B cell (primary cell): ENCODE measurements around the gene CPHXL. TPM values are rescaled to one million over a fixed set of nuclear protein-coding genes. Genes with fewer than 3 reads are reported as not detected.

Source experiments
- ATAC-seq: fragments of 200-7000 bp; cut with Tn5 transposase; one replicate; pipeline ENCODE4 v1.10.0; 2021; ENCODE audit warnings: low read depth, mild to moderate bottlenecking, moderate number of reproducible peaks, moderate library complexity
- CTCF ChIA-PET: fragments of 350-600 bp; sonication (Branson Sonifier 250); formaldehyde crosslinking; loops from one replicate; lab custom pipeline; 2021; ENCODE audit warnings: antibody characterized with exemption, inconsistent platforms; lab: Charles Lee
- POLR2A ChIA-PET: fragments of 350-600 bp; sonication (Branson Sonifier 250); formaldehyde crosslinking; loops from one replicate; lab custom pipeline; 2021; ENCODE audit warnings: antibody characterized with exemption; lab: Charles Lee
- DNase-seq: peaks from one replicate; pipeline ENCODE4 v3.0.0; 2013
- H2AFZ ChIP-seq: 2 replicates; pipeline ENCODE4 v1.6.1; 2012; ENCODE audit warnings: mild to moderate bottlenecking, low read depth, low read length; ENCODE audit not compliant: insufficient read depth, poor library complexity, severe bottlenecking
- H3K27ac ChIP-seq, 2 donors: 1 replicate in 1 of 2; 2 replicates in 1 of 2; pipeline ENCODE4 v1.5.1; 2012 to 2013; ENCODE audit warnings: low read length in 2 of 2, mild to moderate bottlenecking in 2 of 2, moderate library complexity in 1 of 2
- H3K27me3 ChIP-seq, 4 experiments: fragments of 200-600 bp in 1 of 4; sonication (generic) in 1 of 4; replicated peaks in 1 of 4; 1 replicate in 2 of 4; 2 replicates in 2 of 4; pipeline versions ENCODE4 v1.6.1 to v1.7.0; 2013 to 2016; ENCODE audit warnings: low read length in 3 of 4, mild to moderate bottlenecking in 2 of 4, mixed read lengths in 1 of 4, moderate library complexity in 1 of 4; ENCODE audit not compliant: insufficient read depth in 4 of 4, control insufficient read depth in 3 of 4; ENCODE audit errors: control extremely low read depth in 1 of 4
- H3K36me3 ChIP-seq, 2 experiments: replicated peaks in 1 of 2; 1 replicate in 1 of 2; 2 replicates in 1 of 2; pipeline versions ENCODE4 v1.6.1 to v1.7.1; 2013; ENCODE audit warnings: low read length in 1 of 2; ENCODE audit not compliant: insufficient read depth in 2 of 2, control insufficient read depth in 1 of 2; ENCODE audit errors: control extremely low read depth in 1 of 2, extremely low read depth in 1 of 2
- H3K4me1 ChIP-seq, 2 donors: fragments of 200-600 bp in 1 of 2; sonication (generic) in 1 of 2; 1 replicate in 1 of 2; 2 replicates in 1 of 2; pipeline versions ENCODE4 v1.5.1 to v1.6.1; 2013 to 2017; ENCODE audit warnings: low read length in 2 of 2; ENCODE audit not compliant: control insufficient read depth in 2 of 2, insufficient read depth in 2 of 2
- H3K4me2 ChIP-seq: replicated peaks from 2 replicates; pipeline ENCODE3; 2012; ENCODE audit warnings: mild to moderate bottlenecking, low read depth, low read length; ENCODE audit not compliant: poor library complexity, severe bottlenecking
- H3K4me3 ChIP-seq, 5 experiments: fragments of 200-600 bp in 1 of 5; sonication (generic) in 1 of 5; 1 replicate in 3 of 5; 2 replicates in 2 of 5; pipeline versions ENCODE4 v1.5.1 to v1.7.0; 2011 to 2016; ENCODE audit warnings: low read length in 4 of 5, mild to moderate bottlenecking in 4 of 5, low read depth in 2 of 5, control low read depth in 1 of 5, moderate library complexity in 1 of 5; ENCODE audit not compliant: insufficient read depth in 1 of 5; ENCODE audit errors: control extremely low read depth in 1 of 5, extremely low read depth in 1 of 5
- H3K79me2 ChIP-seq: fragments of 200-600 bp; sonication (generic); one replicate; pipeline ENCODE4 v1.6.0; 2016; ENCODE audit warnings: low read length; ENCODE audit not compliant: control insufficient read depth, insufficient read depth
- H3K9ac ChIP-seq: fragments of 200-600 bp; sonication (generic); 2 replicates; pipeline ENCODE4 v1.6.1; 2017; ENCODE audit warnings: mild to moderate bottlenecking, low read length, moderate library complexity
- H3K9me3 ChIP-seq, 3 donors: one replicate each; pipeline versions ENCODE4 v1.6.1 to v1.7.1; 2013; ENCODE audit warnings: low read length in 2 of 3; ENCODE audit not compliant: control insufficient read depth in 2 of 3, insufficient read depth in 1 of 3; ENCODE audit errors: control extremely low read depth in 1 of 3
- H4K20me1 ChIP-seq: 2 replicates; pipeline ENCODE4 v1.6.0; 2012; ENCODE audit warnings: mild to moderate bottlenecking, low read length; ENCODE audit not compliant: insufficient read depth, control insufficient read depth, poor library complexity, severe bottlenecking
- H3K27ac Mint-ChIP-seq: one replicate; pipeline ENCODE4 v1.8.0; 2021; ENCODE audit warnings: mixed read lengths
- H3K27me3 Mint-ChIP-seq: one replicate; pipeline ENCODE4 v1.8.0; 2021; ENCODE audit warnings: mixed read lengths
- H3K4me1 Mint-ChIP-seq: one replicate; pipeline ENCODE4 v1.8.0; 2021; ENCODE audit warnings: mixed read lengths
- H3K4me3 Mint-ChIP-seq: one replicate; pipeline ENCODE4 v1.8.0; 2021; ENCODE audit warnings: mixed read lengths
- H3K9me3 Mint-ChIP-seq: one replicate; pipeline ENCODE4 v1.8.0; 2022; ENCODE audit warnings: mixed read lengths; ENCODE audit not compliant: insufficient read depth
- EZH2 ChIP-seq: IDR thresholded peaks from 2 replicates; pipeline ENCODE4 v1.6.1; 2012; ENCODE audit warnings: borderline replicate concordance, low read depth, mild to moderate bottlenecking, moderate library complexity, low read length; ENCODE audit not compliant: insufficient read depth, poor library complexity, severe bottlenecking
- WGBS: methylation state at CpG from one replicate; pipeline ENCODE4 v1.1.5; 2013; ENCODE audit warnings: missing lambda C conversion rate; ENCODE audit not compliant: insufficient coverage; 5-methylcytosine and 5-hydroxymethylcytosine counted together
- intact Hi-C: fragments of 100-400 bp; cut with micrococcal nuclease; formaldehyde crosslinking; loops from one replicate; pipeline ENCODE4 v1.10.0; 2022
- polyA plus RNA-seq: library from polyadenylated mRNA; depleted of rRNA; stranded (reverse); fragments of >200 nt; gene quantifications from 2 replicates; pipeline ENCODE4 v1.2.3, GENCODE V29; 2012
- total RNA-seq, 2 donors: library from RNA; stranded (reverse); fragments of 120-200 nt in 1 of 2; gene quantifications; 1 replicate in 1 of 2; 2 replicates in 1 of 2; pipeline versions ENCODE4 v1.2.3 to v1.2.4, GENCODE V29; 2013 to 2022
- TF ChIP-seq, protein P1 (sequence below): fragments of 200-600 bp; IDR thresholded peaks from one replicate; pipeline ENCODE4 v1.8.0; 2022; ENCODE audit warnings: antibody characterized with exemption, mild to moderate bottlenecking

CPHXL gene
- total and polyA plus RNA-seq, 2 donors (not counting 1 experiment from before 2014, with no cell fraction given) = not detected

- no peaks in the 10 kb centered on the region for H4K20me1 ChIP-seq
- H3K27ac Mint-ChIP-seq = no peak overlapping the region
- intact Hi-C loops = no loop called here
Measured at GRCh38 chr16:75679366-75679765, 46.9 kb downstream of the CPHXL start.

GRCh38 chr16:75676909-75677308, 49.4 kb downstream of the CPHXL start, which contains the start of gene CPHXL2:
Gene CPHXL2 (minus strand): TSS chr16:75677009. CDS start chr16:75676999, 10 bp downstream.
- H3K36me3 ChIP-seq = no peaks in the 10 kb centered on the region
- intact Hi-C loops = no loop called here
- no peak within 1 kb of the TSS for H3K27ac ChIP-seq
- H2AFZ ChIP-seq = no peak within 1 kb of the TSS
- CTCF ChIA-PET = interaction anchor here (1.0 kb wide), 1 partner anchor 1495 kb away, joined by 3 read pairs; no protein-coding TSS in a partner anchor
- no peak within 1 kb of the TSS for H3K9ac ChIP-seq
- no peak within 1 kb of the TSS for H3K4me3 ChIP-seq
- H3K9me3 Mint-ChIP-seq = no peaks in the 10 kb centered on the region
- H3K4me3 Mint-ChIP-seq = no peak within 1 kb of the TSS
- no peak within 1 kb of the TSS for H3K4me2 ChIP-seq
- no peaks in the 10 kb centered on the region for H3K4me1 Mint-ChIP-seq
- no peaks in the 10 kb centered on the region for H4K20me1 ChIP-seq
- TF ChIP-seq, protein P1, sequence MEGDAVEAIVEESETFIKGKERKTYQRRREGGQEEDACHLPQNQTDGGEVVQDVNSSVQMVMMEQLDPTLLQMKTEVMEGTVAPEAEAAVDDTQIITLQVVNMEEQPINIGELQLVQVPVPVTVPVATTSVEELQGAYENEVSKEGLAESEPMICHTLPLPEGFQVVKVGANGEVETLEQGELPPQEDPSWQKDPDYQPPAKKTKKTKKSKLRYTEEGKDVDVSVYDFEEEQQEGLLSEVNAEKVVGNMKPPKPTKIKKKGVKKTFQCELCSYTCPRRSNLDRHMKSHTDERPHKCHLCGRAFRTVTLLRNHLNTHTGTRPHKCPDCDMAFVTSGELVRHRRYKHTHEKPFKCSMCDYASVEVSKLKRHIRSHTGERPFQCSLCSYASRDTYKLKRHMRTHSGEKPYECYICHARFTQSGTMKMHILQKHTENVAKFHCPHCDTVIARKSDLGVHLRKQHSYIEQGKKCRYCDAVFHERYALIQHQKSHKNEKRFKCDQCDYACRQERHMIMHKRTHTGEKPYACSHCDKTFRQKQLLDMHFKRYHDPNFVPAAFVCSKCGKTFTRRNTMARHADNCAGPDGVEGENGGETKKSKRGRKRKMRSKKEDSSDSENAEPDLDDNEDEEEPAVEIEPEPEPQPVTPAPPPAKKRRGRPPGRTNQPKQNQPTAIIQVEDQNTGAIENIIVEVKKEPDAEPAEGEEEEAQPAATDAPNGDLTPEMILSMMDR = no peak
- TF ChIP-seq EZH2 = no peak
- H3K27ac Mint-ChIP-seq = no peak within 1 kb of the TSS
- no CpG with 5 or more reads among the region's 4 CpGs for WGBS
- H3K27me3 Mint-ChIP-seq = no peaks in the 10 kb centered on the region
- DNase-seq = no peak
- H3K4me1 ChIP-seq = no peaks in the 10 kb centered on the region
- ATAC-seq = no peak
- H3K9me3 ChIP-seq = no peaks in the 10 kb centered on the region
- POLR2A ChIA-PET = no interaction called here
- H3K27me3 ChIP-seq = no peaks in the 10 kb centered on the region
- H3K79me2 ChIP-seq = no peaks in the 10 kb centered on the region

More at GRCh38 chr16:75679366-75679765, 46.9 kb downstream of the CPHXL start:
- Histone ChIP-seq H3K4me1 (no peaks in the 10 kb centered on the region), H3K9ac (no peak overlapping the region), H3K27me3 (no peaks in the 10 kb centered on the region), H2AFZ (no peak overlapping the region), H3K4me3 (no peak overlapping the region), H3K36me3 (no peaks in the 10 kb centered on the region), H3K27ac (no peak overlapping the region), H3K4me2 (no peak overlapping the region), H3K9me3 (no peaks in the 10 kb centered on the region), H3K79me2 (no peaks in the 10 kb centered on the region)
- ATAC-seq = no peak
- Mint-ChIP-seq H3K27me3 (no peaks in the 10 kb centered on the region), H3K9me3 (no peaks in the 10 kb centered on the region), H3K4me3 (no peak overlapping the region), H3K4me1 (no peaks in the 10 kb centered on the region)
- DNase-seq = no peak
- TF ChIP-seq, protein P1 = no peak
- TF ChIP-seq EZH2 = no peak
- POLR2A ChIA-PET = no interaction called here
- WGBS = 100% methylated on average over 5 of the region's 5 CpGs
- CTCF ChIA-PET = no interaction called here
